Fibroblast of skin of back (primary cell): Measurements from ENCODE around the gene PARPBP.
"Not testable (repeated sequence)": the region's sequence is repeated elsewhere in the genome, so short reads cannot be mapped to it uniquely, and the experiment has no call there.

Experiments
- DNase-seq: peaks from one replicate; pipeline ENCODE4 v3.0.0-alpha.2; 2013

The PARPBP gene

GRCh38 chr12:102163383-102163782, 43.4 kb downstream of the PARPBP start:
- DNase-seq = no peak

- DNase-seq = no peak
Measured at GRCh38 chr12:102167821-102168604, 48.0 kb downstream of the PARPBP start.

GRCh38 chr12:102169922-102170621, 50.1 kb downstream of the PARPBP start:
- DNase-seq = peak; percentile 31

GRCh38 chr12:102171951-102172350, 52.0 kb downstream of the PARPBP start:
- DNase-seq = peak; percentile 2

GRCh38 chr12:102172436-102172835, 52.5 kb downstream of the PARPBP start:
- DNase-seq = peak; percentile 64

GRCh38 chr12:102174117-102174516, 54.1 kb downstream of the PARPBP start:
- DNase-seq = no peak

GRCh38 chr12:102174761-102175160, 54.8 kb downstream of the PARPBP start:
- DNase-seq = no peak

GRCh38 chr12:102182635-102183034, 62.7 kb downstream of the PARPBP start:
- no peak for DNase-seq

GRCh38 chr12:102195826-102196225, 75.8 kb downstream of the PARPBP start:
- no peak for DNase-seq

GRCh38 chr12:102197789-102198188, 77.8 kb downstream of the PARPBP start, which contains the start of gene PMCH:
Gene PMCH, minus strand, starts transcription at chr12:102197833. Its CDS starts 63 bp downstream, at chr12:102197770.
- peak; percentile 61 for DNase-seq

- no peak for DNase-seq
Measured at GRCh38 chr12:102201436-102202061, 81.6 kb downstream of the PARPBP start.

GRCh38 chr12:102202556-102202955, 82.6 kb downstream of the PARPBP start:
- DNase-seq = no peak

GRCh38 chr12:102204025-102204424, 84.0 kb downstream of the PARPBP start:
- no peak for DNase-seq

GRCh38 chr12:102215992-102216691, 96.2 kb downstream of the PARPBP start:
- peak; percentile 32 for DNase-seq

- no peak for DNase-seq
Measured at GRCh38 chr12:102220736-102221135, 100.8 kb downstream of the PARPBP start.

- no peak for DNase-seq
Measured at GRCh38 chr12:102227954-102228353, 108.0 kb downstream of the PARPBP start.

- no peak for DNase-seq
Measured at GRCh38 chr12:102232036-102232435, 112.1 kb downstream of the PARPBP start.

- DNase-seq = peak; percentile 5
Measured at GRCh38 chr12:102232446-102232845, 112.5 kb downstream of the PARPBP start.

- DNase-seq = no peak
Measured at GRCh38 chr12:102234599-102234998, 114.6 kb downstream of the PARPBP start.

- DNase-seq = not testable (repeated sequence)
Measured at GRCh38 chr12:102240859-102241258, 120.9 kb downstream of the PARPBP start.
